Measurements from ENCODE around the gene CRIP3.
"Not testable (repeated sequence)": the region's sequence is repeated elsewhere in the genome, so short reads cannot be mapped to it uniquely, and the experiment has no call there.

CRIP3 gene

GRCh38 chr6:43308101-43308989, at the start of gene CRIP3:
Gene CRIP3, minus strand, starts transcription at chr6:43308826. Its CDS starts 34 bp downstream, at chr6:43308792.
- DNase-seq (ENCODE audit: low spot score), result no peak

DNA sequence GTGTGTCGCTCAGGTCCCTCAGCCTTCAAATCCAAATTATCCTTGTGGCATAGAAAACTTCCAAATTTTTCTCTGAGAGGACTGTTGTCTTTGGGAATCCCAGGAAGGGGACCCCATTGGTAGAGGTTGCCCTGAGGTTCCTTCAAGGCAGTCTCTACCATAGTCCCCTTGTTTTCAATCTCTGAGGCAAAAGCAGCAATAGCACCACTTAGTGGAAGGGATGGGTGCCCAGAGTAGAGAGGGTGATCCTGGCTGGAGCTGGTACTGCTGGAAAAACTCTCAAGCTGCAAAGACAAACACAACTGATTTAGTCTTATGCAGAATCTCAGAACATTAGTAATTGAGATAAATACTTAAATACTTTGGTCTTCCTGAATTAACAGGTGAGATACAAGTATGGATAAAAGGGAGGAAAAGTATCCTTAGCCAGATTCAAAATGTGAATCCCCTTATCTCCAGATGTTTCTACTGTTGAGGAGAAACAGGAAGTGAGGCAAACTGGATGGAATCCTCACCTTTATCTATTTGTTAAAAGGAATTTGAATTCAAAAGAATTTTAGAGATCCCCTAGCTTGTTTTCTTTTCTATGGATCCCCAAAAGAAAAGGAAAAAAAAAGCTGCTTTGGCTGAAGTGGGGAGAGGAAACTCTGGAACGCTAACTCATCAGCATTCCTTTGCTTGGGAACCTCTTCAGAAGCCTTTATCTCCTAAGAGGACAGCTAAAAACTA, 47.4 kb upstream of the CRIP3 start:
- no peak for DNase-seq (ENCODE audit: low spot score)

DNA sequence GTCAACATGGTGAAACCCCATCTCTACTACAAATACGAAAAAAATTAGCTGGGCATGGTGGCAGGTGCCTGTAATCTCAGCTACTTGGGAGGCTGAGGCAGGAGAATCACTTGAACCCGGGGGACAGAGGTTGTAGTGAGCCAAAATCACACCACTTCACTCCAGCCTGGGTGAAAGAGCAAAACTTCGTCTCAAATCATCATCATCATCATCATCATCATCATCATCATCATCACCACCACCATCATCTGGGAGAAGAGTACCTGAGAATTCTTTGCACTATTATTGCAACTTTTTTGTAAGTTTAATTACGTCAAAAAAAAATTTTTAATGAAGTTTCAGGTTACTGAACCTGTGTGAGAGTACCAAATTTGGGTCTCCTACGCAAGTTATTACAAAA, 43.3 kb upstream of the CRIP3 start:
- not testable (repeated sequence) for DNase-seq (ENCODE audit: low spot score)

DNA sequence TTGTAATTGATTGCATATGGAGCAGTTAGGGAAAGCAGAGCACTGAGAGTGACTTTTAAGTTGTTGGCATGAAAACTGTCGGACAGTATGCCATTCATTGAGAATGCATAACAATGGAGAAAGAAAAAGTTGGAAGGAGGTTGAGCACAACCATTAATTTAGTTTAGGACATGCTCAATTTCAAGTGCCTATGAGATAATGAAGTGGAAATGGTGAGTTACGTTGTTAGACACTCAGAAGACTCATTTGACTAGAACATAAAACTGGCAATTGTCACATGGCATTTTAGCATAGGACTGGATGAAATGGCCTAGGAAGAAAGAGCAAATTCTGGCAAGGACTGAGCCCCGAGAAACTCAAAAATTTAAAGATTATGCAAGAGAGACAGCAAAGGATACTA, 38.8 kb upstream of the CRIP3 start:
- DNase-seq (ENCODE audit: low spot score), result no peak

GRCh38 chr6:43347021-43347420, 38.4 kb upstream of the CRIP3 start:
- DNase-seq (ENCODE audit: low spot score), result no peak

GRCh38 chr6:43346243-43346642, 37.6 kb upstream of the CRIP3 start:
- not testable (repeated sequence) for DNase-seq (ENCODE audit: low spot score)

DNA sequence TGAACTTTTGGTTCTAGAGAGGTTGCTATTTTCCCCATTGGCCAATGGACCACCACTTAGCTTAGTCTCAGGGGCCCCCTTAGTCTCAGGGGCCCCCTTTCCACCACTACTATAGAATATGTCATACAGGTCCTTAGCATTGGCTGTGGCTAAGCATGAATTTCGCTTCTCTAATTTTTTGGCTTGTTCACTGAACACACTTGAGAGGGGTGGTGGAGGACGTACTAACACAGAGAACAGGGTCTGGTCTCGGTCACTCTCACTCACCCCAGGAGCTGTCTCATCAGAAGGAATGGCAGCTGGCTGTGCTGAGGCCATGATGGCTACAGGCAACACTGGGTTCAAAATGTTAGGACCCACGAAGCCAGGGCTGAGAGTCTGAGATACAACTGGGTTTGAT, 30.5 kb upstream of the CRIP3 start:
- no peak for DNase-seq (ENCODE audit: low spot score)

DNA sequence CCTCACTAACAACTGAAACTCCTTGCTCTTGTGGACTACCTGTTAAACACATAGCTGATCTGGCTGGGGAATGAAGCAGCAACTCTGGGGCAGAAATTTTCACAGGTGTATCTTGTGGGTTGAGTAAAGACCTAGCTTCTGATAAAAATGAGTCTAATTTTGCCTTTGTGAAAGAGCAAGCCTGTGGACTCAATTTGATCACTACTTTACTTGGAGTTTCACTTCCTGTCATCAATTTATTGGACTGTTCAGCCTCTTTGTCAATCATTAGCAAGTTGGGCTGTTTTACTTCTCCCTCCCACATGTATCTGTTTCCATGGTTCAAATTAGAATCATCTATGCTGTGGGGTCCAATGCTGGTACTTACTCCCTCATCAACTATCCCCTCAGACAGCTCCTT, 29.6 kb upstream of the CRIP3 start:
- no peak for DNase-seq (ENCODE audit: low spot score)

DNA sequence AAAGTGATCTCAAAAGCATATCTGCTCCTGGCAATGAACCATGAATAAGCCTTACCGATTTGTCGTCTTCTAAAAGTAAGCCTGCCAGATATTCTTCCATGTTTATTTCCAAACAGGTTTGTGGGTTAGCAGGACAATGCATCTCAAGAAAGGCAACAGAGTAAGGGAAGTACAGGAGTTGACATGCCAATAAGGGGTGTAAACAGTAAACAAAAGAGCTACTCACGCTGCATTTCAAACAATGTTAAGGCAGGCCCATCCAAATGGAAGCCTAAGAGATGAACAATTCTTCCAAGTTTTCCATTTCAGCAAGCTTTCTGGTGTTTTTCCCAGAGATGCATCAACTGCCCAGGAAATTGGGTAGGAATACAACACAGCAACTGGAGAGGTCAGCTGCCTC, 27.8 kb upstream of the CRIP3 start:
- DNase-seq (ENCODE audit: low spot score), result no peak

DNA sequence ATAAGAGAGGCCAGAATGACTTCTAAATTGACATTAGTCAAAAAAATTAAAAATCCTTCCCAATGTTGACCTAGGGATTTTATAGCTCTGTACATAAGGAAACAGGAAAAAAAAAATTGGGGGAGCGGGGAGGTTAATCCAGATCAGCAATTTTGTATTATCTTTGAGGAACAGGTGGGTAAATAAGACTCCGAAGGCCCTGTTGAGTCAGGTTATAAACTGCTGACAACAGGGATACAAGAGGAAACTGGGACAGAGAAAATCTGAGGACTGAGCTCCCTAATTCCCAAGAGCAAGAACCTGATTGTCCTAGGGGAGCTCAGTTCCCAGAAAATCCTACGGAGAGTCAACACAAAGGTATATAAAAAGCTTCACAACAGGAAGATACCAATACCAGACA, 26.8 kb upstream of the CRIP3 start:
- no peak for DNase-seq (ENCODE audit: low spot score)

DNA sequence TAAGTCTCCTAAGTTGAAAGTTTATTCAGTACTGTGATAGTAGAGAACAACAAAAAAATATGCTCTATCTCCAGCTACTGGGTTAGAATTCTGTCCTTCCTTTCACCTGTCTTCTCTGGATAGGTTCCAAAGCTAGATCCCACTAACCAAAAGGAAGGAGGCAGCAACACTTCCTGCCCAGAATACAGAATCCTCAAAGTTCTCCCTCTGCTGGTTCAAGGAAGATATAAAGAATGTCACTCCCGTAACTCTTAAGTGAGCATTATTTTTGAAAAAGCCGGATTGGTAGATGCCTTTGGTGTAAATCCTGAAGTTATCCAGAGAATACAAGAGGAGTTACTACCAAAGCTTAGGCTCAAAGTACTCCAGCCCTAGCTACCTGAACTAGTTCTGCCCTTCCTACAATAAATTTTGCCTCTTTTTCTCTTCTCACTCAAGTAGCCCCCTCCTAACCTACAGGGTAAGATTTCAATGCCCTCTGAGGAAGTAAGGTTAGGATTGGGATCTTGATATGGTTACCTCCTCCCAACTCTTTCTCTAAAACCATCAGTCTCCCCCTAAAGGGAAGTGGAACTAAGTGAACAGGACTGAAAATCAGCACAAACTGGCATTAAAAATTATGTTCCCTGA, 26.0 kb upstream of the CRIP3 start:
- DNase-seq (ENCODE audit: low spot score), result peak; percentile 71

GRCh38 chr6:43331891-43332290, 23.3 kb upstream of the CRIP3 start:
- no peak for DNase-seq (ENCODE audit: low spot score)

- no peak for DNase-seq (ENCODE audit: low spot score)
Measured at GRCh38 chr6:43331470-43331869, 22.8 kb upstream of the CRIP3 start.

GRCh38 chr6:43328528-43328927, 19.9 kb upstream of the CRIP3 start:
- DNase-seq (ENCODE audit: low spot score), result peak; percentile 81

GRCh38 chr6:43325876-43326275, 17.2 kb upstream of the CRIP3 start:
- DNase-seq (ENCODE audit: low spot score), result no peak

DNA sequence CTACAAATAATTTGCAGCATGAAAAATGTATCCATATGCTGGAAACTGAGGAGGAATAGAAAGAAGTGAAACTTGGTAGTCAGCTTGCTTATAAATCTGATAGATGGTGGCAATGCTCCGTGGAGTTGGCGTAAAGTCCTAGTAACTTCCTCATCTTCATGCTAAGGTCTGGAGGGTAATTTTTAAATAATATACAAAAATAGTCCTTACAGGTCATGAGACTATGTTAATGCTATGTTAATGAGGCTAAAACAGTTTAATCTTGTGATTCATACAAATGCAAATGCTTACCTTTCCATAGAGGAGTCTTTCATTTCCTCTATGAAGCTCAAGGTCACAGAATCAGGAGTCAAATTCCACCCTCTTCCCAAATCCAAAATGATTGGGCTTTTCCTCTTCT, 9.4 kb upstream of the CRIP3 start:
- no peak for DNase-seq (ENCODE audit: low spot score)

GRCh38 chr6:43313813-43314212, 5.2 kb upstream of the CRIP3 start:
- no peak for DNase-seq (ENCODE audit: low spot score)

- DNase-seq (ENCODE audit: low spot score), result no peak
Measured at GRCh38 chr6:43311666-43312065, 3.0 kb upstream of the CRIP3 start.

- no peak for DNase-seq (ENCODE audit: low spot score)
Measured at GRCh38 chr6:43310624-43311023, 2.0 kb upstream of the CRIP3 start.

DNA sequence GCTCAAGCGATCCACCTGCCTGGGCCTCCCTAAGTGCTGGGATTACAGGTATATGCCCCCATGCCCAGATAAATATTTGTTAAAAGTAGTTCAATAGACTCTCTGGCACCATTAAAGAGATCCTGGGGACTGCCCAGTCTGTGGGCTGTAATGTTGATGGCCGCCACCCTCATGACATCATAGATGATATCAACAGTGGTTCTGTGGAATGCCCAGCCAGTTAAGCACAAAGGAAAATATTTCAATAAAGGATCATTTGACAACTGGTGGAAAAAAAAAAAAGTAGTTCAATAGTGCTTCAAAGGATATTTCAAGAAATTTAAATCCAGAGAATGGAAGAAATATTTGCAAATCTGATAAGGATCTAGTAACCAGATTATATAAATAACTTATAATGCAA, 1.5 kb upstream of the CRIP3 start:
- DNase-seq (ENCODE audit: low spot score), result no peak

GRCh38 chr6:43308990-43309477, 408 bp upstream of the CRIP3 start:
- no peak for DNase-seq (ENCODE audit: low spot score)

DNA sequence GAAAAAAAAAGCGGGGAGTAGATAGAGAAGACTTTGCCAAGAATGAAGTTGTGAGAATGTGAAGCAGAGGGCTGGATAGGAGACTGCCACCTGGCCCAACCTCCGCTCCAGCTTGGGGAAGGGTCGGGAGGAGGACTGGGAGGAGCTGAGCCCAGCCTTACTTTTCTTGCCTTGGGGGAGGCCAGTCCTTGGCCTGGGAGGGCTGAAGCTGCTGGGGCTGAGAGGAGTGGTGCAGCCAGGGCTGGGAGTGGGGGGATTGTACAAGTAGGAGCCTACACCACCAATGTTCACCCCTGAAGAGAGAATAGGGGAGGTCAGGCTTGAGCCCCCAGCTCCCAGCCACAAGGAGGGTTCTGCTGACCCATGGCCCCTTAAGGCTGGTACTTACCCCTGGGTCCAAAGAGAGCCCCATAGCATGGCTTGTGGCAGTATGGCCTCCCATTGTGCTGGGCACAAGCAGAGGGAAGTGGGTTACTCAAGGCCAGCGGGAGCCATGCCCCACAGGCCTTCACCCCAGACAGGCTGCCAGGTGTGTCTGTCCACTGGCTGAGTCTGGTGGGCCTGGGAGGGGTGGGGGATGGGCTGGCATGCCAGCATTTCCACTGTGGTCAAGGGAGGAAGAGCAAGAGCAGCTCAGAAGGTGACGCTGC, 1.1 kb downstream of the CRIP3 start:
- no peak for DNase-seq (ENCODE audit: low spot score)
